H1 (cell line): ENCODE data around the gene E2F3. TPM values are rescaled to one million over a fixed set of nuclear protein-coding genes. Genes with fewer than 3 reads are reported as not detected.

ENCODE experiments used
- CTCF ChIA-PET: fragments of 300-600 bp; sonication (Branson Sonifier 250); formaldehyde crosslinking; loops from one replicate; lab custom pipeline; 2021; ENCODE audit not compliant: partially characterized antibody; lab: Charles Lee
- POLR2A ChIA-PET: fragments of 300-600 bp; sonication (Branson Sonifier 250); formaldehyde crosslinking; loops from one replicate; lab custom pipeline; 2021; ENCODE audit warnings: inconsistent platforms; ENCODE audit not compliant: partially characterized antibody; lab: Charles Lee
- DNase-seq, 2 experiments: peaks; one replicate each; pipeline versions ENCODE4 v3.0.0 to v3.0.0-alpha.2; 2010 to 2022; ENCODE audit warnings: low spot score in 2 of 2, low read depth in 1 of 2, mixed read lengths in 1 of 2
- FAIRE-seq: peaks from 2 replicates; lab custom pipeline; 2011; peaks lifted over from hg19 to GRCh38; lab: Jason Lieb, UNC
- H2AFZ ChIP-seq: 2 replicates; pipeline ENCODE4 v1.8.1; 2012; ENCODE audit warnings: low read length, inconsistent platforms
- H2AK5ac ChIP-seq: 2 replicates; pipeline ENCODE4 v1.6.1; 2013; ENCODE audit warnings: low read depth, low read length
- H2BK120ac ChIP-seq: replicated peaks from 2 replicates; pipeline ENCODE3; 2013; ENCODE audit warnings: low read depth, low read length, inconsistent platforms
- H2BK12ac ChIP-seq: 2 replicates; pipeline ENCODE4 v1.6.1; 2013; ENCODE audit warnings: low read depth, low read length
- H2BK15ac ChIP-seq: 2 replicates; pipeline ENCODE4 v1.6.1; 2013; ENCODE audit warnings: low read length
- H2BK20ac ChIP-seq: 2 replicates; pipeline ENCODE4 v1.6.1; 2013; ENCODE audit warnings: low read length
- H2BK5ac ChIP-seq: 2 replicates; pipeline ENCODE4 v1.6.1; 2013; ENCODE audit warnings: low read depth, low read length
- H3K14ac ChIP-seq: 2 replicates; pipeline ENCODE4 v1.6.1; 2013; ENCODE audit warnings: inconsistent platforms; ENCODE audit not compliant: insufficient read length
- H3K18ac ChIP-seq: 2 replicates; pipeline ENCODE4 v1.6.1; 2013; ENCODE audit warnings: low read length; ENCODE audit errors: extremely low read depth
- H3K23ac ChIP-seq: 2 replicates; pipeline ENCODE4 v1.6.1; 2013; ENCODE audit warnings: inconsistent platforms; ENCODE audit not compliant: insufficient read length
- H3K23me2 ChIP-seq: 2 replicates; pipeline ENCODE4 v1.6.1; 2013; ENCODE audit warnings: low read depth, low read length
- H3K27ac ChIP-seq: 2 replicates; pipeline ENCODE4 v1.6.1; 2011; ENCODE audit warnings: low read depth, low read length, inconsistent platforms
- H3K27me3 ChIP-seq, 4 experiments: replicated peaks in 1 of 4; 1 replicate in 1 of 4; 2 replicates in 3 of 4; pipeline versions ENCODE4 v1.6.1 to v1.8.1; 2011 to 2013; ENCODE audit warnings: low read length in 3 of 4, mild to moderate bottlenecking in 3 of 4, inconsistent platforms in 2 of 4, mixed read lengths in 2 of 4, moderate library complexity in 1 of 4; ENCODE audit not compliant: control insufficient read depth in 3 of 4, insufficient read depth in 3 of 4; ENCODE audit errors: extremely low read depth in 1 of 4
- H3K36me3 ChIP-seq, 4 experiments: 2 replicates each; pipeline versions ENCODE4 v1.6.1 to v1.8.1; 2011 to 2013; ENCODE audit warnings: mild to moderate bottlenecking in 4 of 4, low read length in 3 of 4, moderate library complexity in 2 of 4, control low read depth in 1 of 4, inconsistent platforms in 1 of 4; ENCODE audit not compliant: insufficient read depth in 4 of 4, control insufficient read depth in 2 of 4
- H3K4ac ChIP-seq: replicated peaks from 2 replicates; pipeline ENCODE3; 2013; ENCODE audit warnings: low read length, low read depth, mixed read lengths, inconsistent platforms; ENCODE audit not compliant: insufficient read length
- H3K4me1 ChIP-seq, 4 experiments: replicated peaks in 1 of 4; 1 replicate in 1 of 4; 2 replicates in 3 of 4; pipeline versions ENCODE4 v1.6.1 to v1.8.1; 2011 to 2013; ENCODE audit warnings: low read length in 3 of 4, inconsistent platforms in 2 of 4, mixed read lengths in 1 of 4; ENCODE audit not compliant: insufficient read depth in 4 of 4, control insufficient read depth in 3 of 4
- H3K4me2 ChIP-seq, 2 experiments: 2 replicates each; pipeline versions ENCODE4 v1.6.1 to v1.8.1; 2011 to 2013; ENCODE audit warnings: low read depth in 2 of 2, low read length in 2 of 2, control low read depth in 1 of 2, inconsistent platforms in 1 of 2, mild to moderate bottlenecking in 1 of 2; ENCODE audit not compliant: insufficient read depth in 1 of 2
- H3K4me3 ChIP-seq, 4 experiments: fragments of 200-600, 300-600 bp in 1 of 4; sonication (generic), shearing (Covaris generic), sonication (Bioruptor Twin) in 1 of 4; 2 replicates each; pipeline versions ENCODE4 v1.5.1 to v1.8.1; 2011 to 2016; ENCODE audit warnings: low read length in 4 of 4, low read depth in 3 of 4, control low read depth in 2 of 4, inconsistent platforms in 2 of 4, mild to moderate bottlenecking in 2 of 4, mixed read lengths in 1 of 4, moderate library complexity in 1 of 4; ENCODE audit not compliant: insufficient read depth in 2 of 4; ENCODE audit errors: extremely low read depth in 1 of 4
- H3K56ac ChIP-seq: replicated peaks from 2 replicates; pipeline ENCODE3; 2013; ENCODE audit warnings: low read depth, mild to moderate bottlenecking, mixed read lengths, low read length, inconsistent platforms; ENCODE audit not compliant: insufficient read length
- H3K79me1 ChIP-seq: 2 replicates; pipeline ENCODE4 v1.6.1; 2013; ENCODE audit warnings: low read depth, low read length, control low read depth
- H3K79me2 ChIP-seq, 2 experiments: 2 replicates each; pipeline versions ENCODE4 v1.6.1 to v1.8.1; 2012 to 2013; ENCODE audit warnings: low read length in 2 of 2, mild to moderate bottlenecking in 2 of 2, inconsistent platforms in 1 of 2; ENCODE audit not compliant: insufficient read depth in 2 of 2, control insufficient read depth in 1 of 2
- H3K9ac ChIP-seq, 4 experiments: replicated peaks in 1 of 4; 1 replicate in 1 of 4; 2 replicates in 3 of 4; pipeline versions ENCODE4 v1.6.1 to v1.8.1; 2011 to 2013; ENCODE audit warnings: low read depth in 3 of 4, low read length in 3 of 4, control low read depth in 2 of 4, mild to moderate bottlenecking in 2 of 4, moderate library complexity in 2 of 4, inconsistent platforms in 1 of 4; ENCODE audit errors: extremely low read depth in 1 of 4
- H3K9me3 ChIP-seq, 2 experiments: 2 replicates each; pipeline versions ENCODE4 v1.6.1 to v1.8.1; 2012 to 2013; ENCODE audit warnings: mild to moderate bottlenecking in 2 of 2, moderate library complexity in 2 of 2, control low read depth in 1 of 2, inconsistent platforms in 1 of 2, low read depth in 1 of 2, low read length in 1 of 2, mixed read lengths in 1 of 2; ENCODE audit not compliant: insufficient read depth in 2 of 2
- H4K20me1 ChIP-seq, 2 experiments: replicated peaks in 1 of 2; 2 replicates each; pipeline versions ENCODE3 to v1.8.1; 2011 to 2013; ENCODE audit warnings: inconsistent platforms in 2 of 2, low read length in 2 of 2, mild to moderate bottlenecking in 1 of 2; ENCODE audit not compliant: insufficient read depth in 2 of 2, control insufficient read depth in 1 of 2
- H4K5ac ChIP-seq: 2 replicates; pipeline ENCODE4 v1.6.1; 2013; ENCODE audit warnings: low read length, low read depth, mixed read lengths, inconsistent platforms; ENCODE audit not compliant: insufficient read length
- H4K8ac ChIP-seq: 2 replicates; pipeline ENCODE4 v1.8.0; 2013; ENCODE audit warnings: mild to moderate bottlenecking, moderate library complexity, low read length, inconsistent platforms; ENCODE audit not compliant: insufficient read depth; ENCODE audit errors: extremely low read depth
- H4K91ac ChIP-seq: replicated peaks from 2 replicates; pipeline ENCODE3; 2013; ENCODE audit warnings: low read length, mixed read lengths, inconsistent platforms; ENCODE audit not compliant: insufficient read length
- BRCA1 ChIP-seq: IDR thresholded peaks from 2 replicates; pipeline ENCODE4 v1.6.1; 2012; ENCODE audit warnings: low read depth, low read length, improper control_type of control experiment
- CEBPB ChIP-seq: IDR thresholded peaks from 2 replicates; pipeline ENCODE4 v1.6.1; 2012; ENCODE audit warnings: low read depth, low read length
- JUND ChIP-seq: IDR thresholded peaks from 2 replicates; pipeline ENCODE4 v1.6.1; 2011; ENCODE audit warnings: mild to moderate bottlenecking, improper control_type of control experiment, low read length
- KDM4A ChIP-seq: IDR thresholded peaks from one replicate; pipeline ENCODE4 v1.7.1; 2012; ENCODE audit warnings: low read depth, mild to moderate bottlenecking, moderate library complexity, low read length, inconsistent platforms; ENCODE audit not compliant: severe bottlenecking
- MAFK ChIP-seq: IDR thresholded peaks from 2 replicates; pipeline ENCODE4 v1.6.1; 2012; ENCODE audit warnings: low read depth, mild to moderate bottlenecking, improper control_type of control experiment, low read length
- RXRA ChIP-seq: IDR thresholded peaks from 2 replicates; pipeline ENCODE4 v1.6.1; 2011; ENCODE audit warnings: low read depth, mild to moderate bottlenecking, low read length, moderate library complexity; ENCODE audit not compliant: insufficient read depth
- WGBS, 2 experiments: shearing (Covaris generic) in 1 of 2; methylation state at CpG; one replicate each; pipeline versions ENCODE4 v1.1.6 to v1.1.7; 2013 to 2015; ENCODE audit warnings: low lambda C conversion rate in 2 of 2, mixed read lengths in 2 of 2, inconsistent platforms in 1 of 2, low coverage in 1 of 2, missing lambda C conversion rate in 1 of 2; ENCODE audit not compliant: insufficient replicate concordance in 2 of 2, insufficient coverage in 1 of 2, insufficient read length in 1 of 2; ENCODE audit errors: extremely low coverage in 1 of 2, missing lambda C conversion rate in 1 of 2; 5-methylcytosine and 5-hydroxymethylcytosine counted together
- polyA plus RNA-seq, 7 experiments: library from polyadenylated mRNA; depleted of rRNA in 3 of 7; stranded (reverse) in 5 of 7; unstranded in 2 of 7; fragments of >200 nt in 5 of 7; fragments of 200-250 nt in 2 of 7; gene quantifications; 1 replicate in 5 of 7; 2 replicates in 1 of 7; 4 replicates in 1 of 7; pipeline versions ENCODE4 v1.2.1 to v1.2.3, GENCODE V29; 2011 to 2013; ENCODE audit warnings: missing spikeins in 2 of 7, mixed read lengths in 2 of 7
- total RNA-seq: library from RNA; stranded (reverse); fragmentation: NEBNext Ultra II Directional; extraction: Animal tissue kit (Norgen Biotek cat#: 25700); gene quantifications from 2 replicates; pipeline ENCODE4 v1.2.1, GENCODE V29; 2021
- TF ChIP-seq, protein P1 (sequence below): IDR thresholded peaks from 2 replicates; pipeline ENCODE4 v1.6.1; 2011; ENCODE audit warnings: low read length, improper control_type of control experiment
- TF ChIP-seq, protein P2 (sequence below): IDR thresholded peaks from 2 replicates; pipeline ENCODE4 v1.6.1; 2012; ENCODE audit warnings: inconsistent platforms
- TF ChIP-seq, protein P3 (sequence below): IDR thresholded peaks from 2 replicates; pipeline ENCODE4 v1.6.1; 2012; ENCODE audit warnings: low read length, inconsistent platforms

E2F3 gene
- total and polyA plus RNA-seq, 2 of the 8 experiments (the other 6 are each of a cell fraction or from before 2014, with no cell fraction given), result 14.9 to 42.2 TPM

DNA sequence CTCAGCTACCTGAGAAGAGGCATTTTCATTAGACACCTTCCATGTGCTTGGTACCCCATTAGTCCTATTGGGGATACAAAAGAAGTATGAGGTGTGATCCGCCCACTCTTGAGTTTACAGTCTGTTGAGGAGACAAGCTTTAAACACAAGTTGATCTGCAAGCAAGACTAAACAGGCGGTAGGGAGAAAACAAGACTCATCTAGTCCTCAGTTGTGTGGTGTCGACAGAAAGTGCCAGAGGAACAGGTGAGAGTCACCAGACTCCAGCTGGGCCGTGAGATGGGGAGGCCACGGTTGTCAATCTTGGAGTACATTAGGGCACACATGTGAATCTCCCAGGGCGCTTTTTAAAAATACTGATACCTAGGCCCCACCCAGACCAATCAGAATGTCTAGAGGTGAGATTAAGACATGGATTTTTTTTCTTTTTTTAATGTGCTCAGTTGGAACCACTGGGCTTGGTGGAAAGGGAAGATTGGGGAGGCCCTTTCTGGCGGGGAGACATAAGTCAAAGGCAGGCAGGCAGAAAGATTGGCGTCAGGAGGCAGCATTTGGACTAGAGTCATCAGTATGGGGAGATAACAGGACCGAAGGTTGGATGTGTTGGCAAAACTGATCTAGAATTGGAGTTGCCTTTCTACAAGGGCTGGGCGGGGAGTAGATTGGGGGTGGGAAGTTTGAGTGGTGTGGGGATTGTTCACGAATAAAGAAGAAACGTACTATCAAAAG is 10.4 kb downstream of the E2F3 start:
- no peaks in the 10 kb centered on the region for H3K23me2 ChIP-seq
- no peak overlapping the region for H2AK5ac ChIP-seq
- 91 to 100% methylated on average over 2 to 12 of the region's 12 CpGs for WGBS, 2 experiments
- H4K91ac ChIP-seq, result no peak overlapping the region
- no peak overlapping the region; a peak in 1 of 7 replicates for H3K9ac ChIP-seq
- no peaks in the 10 kb centered on the region for H3K9me3 ChIP-seq
- no peak overlapping the region for H2BK20ac ChIP-seq
- H3K56ac ChIP-seq, result no peak overlapping the region
- no peak overlapping the region for H3K4ac ChIP-seq
- no peak overlapping the region for H4K5ac ChIP-seq
- peaks cover 51 to 56% of the 10 kb centered on the region in 2 experiments for H4K20me1 ChIP-seq
- peaks cover 70 to 100% of the 10 kb centered on the region in 2 experiments for H3K79me2 ChIP-seq
- no peak overlapping the region for H3K4me2 ChIP-seq
- H3K27me3 ChIP-seq, result no peaks in the 10 kb centered on the region
- DNase-seq (no peak), FAIRE-seq (no peak)
- H2BK12ac ChIP-seq, result no peak overlapping the region
- H2AFZ ChIP-seq, result no peak overlapping the region
- no peak overlapping the region for H3K27ac ChIP-seq
- CTCF ChIA-PET, result interaction anchor here (1.1 to 1.2 kb wide), 2 partner anchors 12 to 25 kb away, joined by 3 to 4 read pairs; no protein-coding TSS in a partner anchor
- H3K36me3 ChIP-seq, result peaks cover 0 to 18% (median 3%) of the 10 kb centered on the region in 4 experiments; a peak in 3 of 8 replicates
- H2BK15ac ChIP-seq, result no peak overlapping the region
- H4K8ac ChIP-seq, result no peak overlapping the region
- H2BK5ac ChIP-seq, result no peak overlapping the region
- H3K4me3 ChIP-seq, result no peak overlapping the region
- POLR2A ChIA-PET, result interaction anchor here (1.1 to 5.1 kb wide), 6 partner anchors 8 to 116 kb away, joined by 3 to 39 read pairs (median 4); partner anchors contain the start of gene E2F3
- H3K18ac ChIP-seq, result no peak overlapping the region
- H3K14ac ChIP-seq, result no peak overlapping the region
- H3K4me1 ChIP-seq, result peaks cover 1 to 34% (median 6%) of the 10 kb centered on the region in 4 experiments; a peak in 6 of 7 replicates
- no peak overlapping the region for H3K23ac ChIP-seq
- H2BK120ac ChIP-seq, result no peak overlapping the region
- peaks cover 17% of the 10 kb centered on the region for H3K79me1 ChIP-seq
- TF ChIP-seq KDM4A, result no peak
- TF ChIP-seq RXRA, result no peak
- TF ChIP-seq MAFK, result no peak
- TF ChIP-seq, protein P1, sequence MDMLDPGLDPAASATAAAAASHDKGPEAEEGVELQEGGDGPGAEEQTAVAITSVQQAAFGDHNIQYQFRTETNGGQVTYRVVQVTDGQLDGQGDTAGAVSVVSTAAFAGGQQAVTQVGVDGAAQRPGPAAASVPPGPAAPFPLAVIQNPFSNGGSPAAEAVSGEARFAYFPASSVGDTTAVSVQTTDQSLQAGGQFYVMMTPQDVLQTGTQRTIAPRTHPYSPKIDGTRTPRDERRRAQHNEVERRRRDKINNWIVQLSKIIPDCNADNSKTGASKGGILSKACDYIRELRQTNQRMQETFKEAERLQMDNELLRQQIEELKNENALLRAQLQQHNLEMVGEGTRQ, result no peak
- TF ChIP-seq CEBPB, result no peak
- TF ChIP-seq, protein P2, sequence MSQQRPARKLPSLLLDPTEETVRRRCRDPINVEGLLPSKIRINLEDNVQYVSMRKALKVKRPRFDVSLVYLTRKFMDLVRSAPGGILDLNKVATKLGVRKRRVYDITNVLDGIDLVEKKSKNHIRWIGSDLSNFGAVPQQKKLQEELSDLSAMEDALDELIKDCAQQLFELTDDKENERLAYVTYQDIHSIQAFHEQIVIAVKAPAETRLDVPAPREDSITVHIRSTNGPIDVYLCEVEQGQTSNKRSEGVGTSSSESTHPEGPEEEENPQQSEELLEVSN, result no peak
- no peak for TF ChIP-seq BRCA1
- no peak for TF ChIP-seq JUND
- TF ChIP-seq, protein P3, sequence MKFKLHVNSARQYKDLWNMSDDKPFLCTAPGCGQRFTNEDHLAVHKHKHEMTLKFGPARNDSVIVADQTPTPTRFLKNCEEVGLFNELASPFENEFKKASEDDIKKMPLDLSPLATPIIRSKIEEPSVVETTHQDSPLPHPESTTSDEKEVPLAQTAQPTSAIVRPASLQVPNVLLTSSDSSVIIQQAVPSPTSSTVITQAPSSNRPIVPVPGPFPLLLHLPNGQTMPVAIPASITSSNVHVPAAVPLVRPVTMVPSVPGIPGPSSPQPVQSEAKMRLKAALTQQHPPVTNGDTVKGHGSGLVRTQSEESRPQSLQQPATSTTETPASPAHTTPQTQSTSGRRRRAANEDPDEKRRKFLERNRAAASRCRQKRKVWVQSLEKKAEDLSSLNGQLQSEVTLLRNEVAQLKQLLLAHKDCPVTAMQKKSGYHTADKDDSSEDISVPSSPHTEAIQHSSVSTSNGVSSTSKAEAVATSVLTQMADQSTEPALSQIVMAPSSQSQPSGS, result no peak
